Thyroid gland (tissue), 4 donors: Measurements from ENCODE around the gene DDX42.
"Not testable (repeated sequence)": the region's sequence is repeated elsewhere in the genome, so short reads cannot be mapped to it uniquely, and the experiment has no call there.

ENCODE experiments used
- POLR2A ChIP-seq, 2 donors: fragments of 450-650 bp; IDR thresholded peaks; one replicate each; pipeline ENCODE4 v1.6.1; 2017; ENCODE audit warnings: antibody characterized with exemption in 2 of 2, mild to moderate bottlenecking in 2 of 2, moderate library complexity in 1 of 2
- TF ChIP-seq, protein P1 (sequence below), 6 experiments: fragments of 200-600 bp in 3 of 6; fragments of 450-650 bp in 3 of 6; sonication (generic) in 3 of 6; IDR thresholded peaks; one replicate each; pipeline ENCODE4 v1.5.1; 2016 to 2019; ENCODE audit warnings: antibody characterized with exemption in 6 of 6, mild to moderate bottlenecking in 2 of 6, inconsistent platforms in 1 of 6, moderate library complexity in 1 of 6

DNA sequence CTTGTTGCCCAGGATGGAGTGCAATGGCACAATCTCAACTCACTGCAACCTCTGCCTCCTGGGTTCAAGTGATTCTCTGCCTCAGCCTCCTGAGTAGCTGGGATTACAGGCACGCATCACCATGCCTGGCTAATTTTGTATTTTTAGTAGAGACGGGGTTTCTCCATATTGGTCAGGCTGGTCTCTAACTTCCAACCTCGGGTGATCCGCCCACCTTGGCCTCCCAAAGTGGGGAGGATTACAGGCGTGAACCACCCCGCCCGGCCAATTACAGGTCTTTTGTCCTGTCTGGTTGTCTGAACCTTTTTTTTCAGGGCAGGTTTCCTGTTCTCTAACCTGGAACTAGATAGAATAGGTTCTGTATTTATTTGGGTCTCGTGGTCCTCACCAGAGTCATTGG, 82.5 kb downstream of the DDX42 start:
- TF ChIP-seq POLR2A (IDR thresholded peaks at IDR 0.05), result not testable (repeated sequence)
- TF ChIP-seq, protein P1, sequence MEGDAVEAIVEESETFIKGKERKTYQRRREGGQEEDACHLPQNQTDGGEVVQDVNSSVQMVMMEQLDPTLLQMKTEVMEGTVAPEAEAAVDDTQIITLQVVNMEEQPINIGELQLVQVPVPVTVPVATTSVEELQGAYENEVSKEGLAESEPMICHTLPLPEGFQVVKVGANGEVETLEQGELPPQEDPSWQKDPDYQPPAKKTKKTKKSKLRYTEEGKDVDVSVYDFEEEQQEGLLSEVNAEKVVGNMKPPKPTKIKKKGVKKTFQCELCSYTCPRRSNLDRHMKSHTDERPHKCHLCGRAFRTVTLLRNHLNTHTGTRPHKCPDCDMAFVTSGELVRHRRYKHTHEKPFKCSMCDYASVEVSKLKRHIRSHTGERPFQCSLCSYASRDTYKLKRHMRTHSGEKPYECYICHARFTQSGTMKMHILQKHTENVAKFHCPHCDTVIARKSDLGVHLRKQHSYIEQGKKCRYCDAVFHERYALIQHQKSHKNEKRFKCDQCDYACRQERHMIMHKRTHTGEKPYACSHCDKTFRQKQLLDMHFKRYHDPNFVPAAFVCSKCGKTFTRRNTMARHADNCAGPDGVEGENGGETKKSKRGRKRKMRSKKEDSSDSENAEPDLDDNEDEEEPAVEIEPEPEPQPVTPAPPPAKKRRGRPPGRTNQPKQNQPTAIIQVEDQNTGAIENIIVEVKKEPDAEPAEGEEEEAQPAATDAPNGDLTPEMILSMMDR (IDR thresholded peaks at IDR 0.05), result not testable (repeated sequence)
